ENCODE measurements around the gene INO80.
"Not testable (repeated sequence)": the region's sequence is repeated elsewhere in the genome, so short reads cannot be mapped to it uniquely, and the experiment has no call there.

Gene INO80

DNA sequence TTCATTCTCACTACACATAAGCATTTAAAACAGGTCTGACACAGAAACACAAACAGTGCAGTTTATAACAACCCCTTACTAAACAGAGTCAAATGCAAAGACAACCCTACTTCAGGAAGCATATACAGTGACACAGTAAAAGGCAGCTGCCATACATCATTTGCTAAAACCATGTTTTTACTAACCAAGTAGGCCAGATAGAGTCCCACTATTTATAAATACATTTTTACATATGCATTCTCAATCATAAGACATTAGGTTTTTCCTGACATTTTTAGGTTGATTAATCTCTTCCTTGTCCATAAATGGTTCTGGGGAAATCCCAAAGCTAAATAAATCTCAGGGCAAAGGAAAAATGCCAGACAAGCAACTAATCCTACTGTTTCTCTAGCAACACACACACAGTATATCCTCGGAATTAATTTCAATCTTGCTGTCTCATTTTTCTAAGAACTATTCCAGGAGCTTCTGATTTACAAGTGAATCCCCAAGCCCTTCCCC is 123.8 kb downstream of the INO80 start:
- DNase-seq = peak; percentile 81

DNA sequence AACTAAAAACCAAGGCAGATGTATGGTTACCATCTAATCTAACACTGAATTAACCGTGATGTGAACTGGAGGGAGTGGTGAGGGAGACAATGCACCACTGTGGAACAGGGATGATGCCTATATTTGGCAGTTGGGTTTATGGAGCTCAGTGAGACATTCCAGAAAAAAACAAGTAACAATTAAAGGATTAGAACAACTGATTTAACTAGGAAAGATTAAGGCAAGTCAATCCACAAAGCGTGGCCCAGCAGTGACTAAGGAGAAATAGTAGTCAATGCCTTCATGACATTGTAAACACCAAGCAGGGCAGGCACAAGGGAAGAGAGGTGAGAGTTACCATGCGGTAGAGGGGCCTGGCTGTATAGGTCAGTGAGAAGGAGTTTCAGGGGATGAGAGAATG is 124.7 kb downstream of the INO80 start:
- peak; percentile 49 for DNase-seq

DNA sequence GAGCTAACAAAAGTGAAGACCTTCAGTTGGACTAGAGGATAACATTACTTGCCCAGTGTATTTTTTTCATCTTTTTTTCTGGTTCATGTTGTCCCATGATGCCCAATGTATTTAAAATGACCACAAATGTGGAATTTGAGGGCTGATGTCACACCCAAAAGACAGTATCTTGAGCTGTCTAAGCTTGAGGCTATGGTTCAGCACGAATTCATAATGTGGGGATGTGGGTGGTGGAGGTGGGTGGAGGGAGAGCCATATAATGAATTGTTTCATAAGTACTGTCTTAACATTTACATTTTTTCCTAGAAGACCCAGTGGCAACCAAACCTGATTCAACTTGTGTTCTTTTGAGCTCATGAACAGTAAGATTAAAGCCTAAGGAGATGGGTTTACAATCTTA is 125.3 kb downstream of the INO80 start:
- no peak for DNase-seq

DNA sequence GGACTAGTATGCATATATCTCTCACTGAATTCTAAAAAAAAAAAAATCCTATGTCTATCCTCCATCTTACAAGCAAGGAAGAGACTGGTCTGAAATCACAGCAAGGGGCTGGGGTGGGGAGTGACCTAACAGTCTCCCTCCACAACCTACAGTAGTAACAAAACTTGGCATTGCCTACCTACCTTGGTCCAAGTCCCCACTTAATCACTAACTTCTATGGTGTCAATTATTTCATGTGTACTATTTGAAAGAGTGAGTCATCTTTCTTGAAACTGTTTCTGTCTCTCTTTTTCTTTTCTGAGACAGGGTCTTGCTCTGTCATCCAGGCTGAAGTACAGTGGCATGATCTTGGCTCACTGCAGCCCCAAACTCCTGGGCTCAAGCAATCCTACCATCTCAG is 126.0 kb downstream of the INO80 start:
- no peak for DNase-seq

DNA sequence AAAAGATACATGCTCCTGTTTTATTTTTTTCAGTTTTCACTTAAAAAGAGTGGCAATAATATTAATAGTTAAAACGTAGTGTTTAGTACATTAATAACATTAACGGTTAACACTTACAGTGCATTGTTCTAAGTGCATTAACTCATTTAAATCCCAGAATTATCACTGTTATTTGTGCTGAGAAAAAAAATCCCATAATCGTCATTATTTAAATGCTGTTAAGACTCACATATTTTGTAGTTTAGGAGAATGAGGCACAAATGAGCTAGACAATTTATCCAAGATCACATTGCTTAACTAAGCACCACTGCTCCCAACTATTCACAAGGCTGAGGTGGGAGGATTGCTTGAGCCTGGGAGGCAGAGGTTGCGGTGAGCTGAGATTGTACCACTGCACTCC is 127.9 kb downstream of the INO80 start:
- DNase-seq = no peak

DNA sequence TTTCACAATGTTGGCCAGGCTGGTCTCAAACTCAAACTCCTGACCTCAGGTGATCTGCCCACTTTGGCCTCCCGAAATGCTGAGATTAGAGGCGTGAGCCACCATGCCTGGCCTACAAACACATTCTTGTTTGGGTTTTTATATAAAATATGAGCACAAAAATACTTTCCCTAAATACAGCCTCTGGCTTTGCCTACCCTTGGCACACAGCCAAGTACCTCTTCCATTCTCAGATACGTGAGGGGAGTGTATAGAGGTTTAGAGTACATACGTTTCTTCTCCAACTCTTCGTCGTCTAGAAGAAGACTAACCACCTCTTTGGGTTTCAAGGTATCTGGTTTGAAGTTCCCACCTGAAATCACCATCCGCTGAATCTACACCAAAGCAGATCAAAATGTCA is 129.3 kb downstream of the INO80 start:
- DNase-seq = no peak

DNA sequence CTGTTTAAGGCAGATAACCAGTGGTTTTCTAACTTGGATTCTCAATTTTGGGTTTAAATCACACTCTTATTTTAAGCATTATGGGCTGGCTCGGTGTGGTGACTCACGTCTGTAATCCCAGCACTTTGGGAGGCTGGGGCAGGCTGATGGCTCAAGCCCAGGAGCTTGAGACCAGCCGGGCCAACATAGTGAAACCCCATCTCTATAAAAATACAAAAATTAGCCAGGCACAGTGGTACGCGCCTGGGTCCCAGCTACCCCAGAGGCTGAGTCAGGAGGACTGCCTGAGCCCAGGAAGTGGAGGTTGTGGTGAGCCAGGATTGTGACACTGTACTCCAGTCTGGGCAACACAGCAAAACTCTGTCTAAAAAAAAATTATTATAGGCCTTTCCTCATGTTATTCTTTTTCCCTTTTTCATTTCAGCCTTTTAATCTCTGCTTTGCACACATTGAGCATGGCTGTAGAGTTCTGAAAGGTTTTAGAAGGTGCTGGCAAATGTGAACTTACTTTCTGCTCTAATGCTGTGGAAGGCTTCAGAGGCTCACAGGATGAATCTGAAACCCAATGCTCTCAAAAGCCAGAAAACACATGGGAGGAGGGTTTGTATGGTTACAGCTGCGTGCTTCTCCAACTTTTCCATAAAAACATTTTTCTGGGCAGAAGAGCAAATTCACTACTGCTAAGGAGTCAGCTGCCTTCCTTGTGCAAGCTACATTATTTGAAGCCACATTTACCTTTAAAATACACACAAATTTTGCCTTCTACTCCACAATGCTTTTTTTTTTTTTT is 130.3 kb downstream of the INO80 start:
- DNase-seq = peak; percentile 74

DNA sequence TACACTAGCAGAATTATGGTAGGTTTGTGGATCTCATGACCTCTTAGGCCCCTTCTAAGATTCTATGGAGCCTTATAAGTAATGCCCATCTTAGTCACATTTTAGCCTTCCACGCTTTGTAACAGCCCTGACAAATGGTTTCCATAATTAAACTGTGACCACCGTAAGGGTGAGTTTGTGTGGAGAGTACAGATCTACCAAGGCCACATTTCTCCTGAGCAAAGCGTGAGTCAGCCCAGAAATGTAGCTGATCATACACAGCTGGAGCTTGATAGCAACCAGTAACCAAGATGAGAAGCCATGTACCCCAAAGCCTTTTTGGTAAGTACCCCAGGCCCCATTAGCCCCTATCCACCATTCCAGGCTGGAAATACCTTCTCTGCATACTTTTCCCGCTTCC is 131.1 kb downstream of the INO80 start:
- peak; percentile 96 for DNase-seq

DNA sequence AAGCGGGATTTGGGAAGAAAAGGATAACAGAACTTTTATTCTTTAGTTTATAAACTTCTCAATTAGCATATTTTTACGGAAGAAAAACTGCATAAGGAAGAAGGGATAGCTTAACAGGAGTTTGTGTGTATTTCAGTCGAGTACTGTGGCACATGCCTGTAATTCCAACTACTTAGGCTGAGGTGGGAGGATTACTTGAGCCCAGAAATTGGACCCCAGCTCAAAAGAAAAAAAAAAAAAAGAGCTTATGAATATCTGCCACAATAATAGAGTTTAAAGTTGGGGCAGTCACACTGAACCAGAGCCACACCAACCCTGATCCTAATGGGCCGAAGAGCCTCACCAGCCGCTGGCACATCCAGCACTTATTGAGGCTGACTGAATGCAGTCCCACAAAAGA is 131.7 kb downstream of the INO80 start:
- DNase-seq = no peak

DNA sequence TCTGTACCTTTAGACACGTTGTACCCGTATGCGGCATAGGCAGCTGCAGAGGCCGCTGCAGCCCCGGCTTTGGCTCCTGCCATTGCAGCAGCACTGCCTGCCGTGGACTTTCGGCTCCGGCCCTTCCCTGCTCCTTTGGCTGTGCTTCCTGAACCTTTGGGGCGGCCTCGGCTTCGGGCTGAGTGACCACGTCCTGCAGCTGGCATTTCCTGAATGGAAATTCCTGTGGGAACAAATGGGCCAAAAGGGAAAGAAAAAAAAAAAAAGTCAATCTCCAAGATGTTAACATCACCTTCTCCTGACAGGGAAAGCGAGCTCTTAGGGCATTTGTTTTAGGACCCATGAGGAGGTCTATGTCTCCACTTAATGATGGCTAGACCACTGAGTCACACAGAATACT is 133.2 kb downstream of the INO80 start:
- DNase-seq = peak; percentile 94

DNA sequence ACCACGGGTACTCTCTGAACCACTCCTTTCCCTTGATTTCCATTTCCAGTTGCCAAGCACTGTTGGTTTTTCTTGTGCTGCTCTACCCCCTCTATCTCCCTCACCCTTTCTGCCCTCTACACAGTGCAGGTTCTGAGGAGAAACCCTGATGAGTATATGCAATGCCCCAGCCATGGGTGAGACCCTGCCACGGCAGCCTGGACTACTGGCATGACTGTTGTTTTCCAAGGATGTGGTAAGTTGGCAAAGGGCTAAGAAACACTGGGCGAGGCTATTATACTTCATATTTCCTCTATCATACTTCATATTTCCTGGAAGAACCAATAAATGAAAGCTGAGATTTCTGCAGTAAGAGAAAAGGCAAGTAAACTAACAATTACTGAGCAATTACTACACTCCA is 134.9 kb downstream of the INO80 start:
- DNase-seq = no peak

DNA sequence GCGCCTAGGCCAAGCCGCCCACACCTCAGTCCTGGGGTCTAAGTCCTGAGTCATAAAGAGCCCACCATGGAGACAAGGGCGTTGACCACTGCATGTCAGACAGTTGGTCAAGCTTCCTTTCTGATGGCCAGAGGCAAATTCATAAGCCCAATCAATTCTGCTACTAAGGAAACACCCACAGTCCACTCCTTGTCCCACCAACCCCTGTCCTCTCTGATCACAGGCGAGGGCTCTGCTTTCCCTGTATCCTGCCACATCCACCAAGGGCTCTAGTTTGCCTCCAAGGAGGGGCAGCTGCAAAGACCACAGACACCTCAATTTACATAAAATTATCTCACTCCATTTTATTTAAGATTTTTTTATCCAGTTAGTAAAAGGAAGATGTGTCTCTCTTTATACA is 137.5 kb downstream of the INO80 start:
- no peak for DNase-seq

DNA sequence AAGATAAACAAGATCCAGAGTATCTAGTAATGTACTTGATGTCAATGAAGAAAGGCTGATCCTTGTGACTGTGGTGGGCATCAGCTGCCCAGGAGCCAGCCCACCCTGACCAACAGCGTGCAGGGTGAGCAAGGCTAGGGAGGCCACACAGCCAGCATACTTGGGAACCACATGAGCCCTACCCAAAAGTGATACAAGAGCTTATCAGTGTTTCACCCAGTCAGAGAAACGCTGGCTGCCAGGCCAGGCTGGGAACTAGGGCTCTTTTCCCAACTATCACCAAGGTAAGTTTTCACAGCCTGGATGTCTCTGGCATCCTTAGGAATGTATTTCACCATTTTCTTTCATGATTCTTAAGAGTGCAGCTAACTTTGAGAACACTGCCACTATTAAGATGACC is 137.9 kb downstream of the INO80 start:
- DNase-seq = no peak

DNA sequence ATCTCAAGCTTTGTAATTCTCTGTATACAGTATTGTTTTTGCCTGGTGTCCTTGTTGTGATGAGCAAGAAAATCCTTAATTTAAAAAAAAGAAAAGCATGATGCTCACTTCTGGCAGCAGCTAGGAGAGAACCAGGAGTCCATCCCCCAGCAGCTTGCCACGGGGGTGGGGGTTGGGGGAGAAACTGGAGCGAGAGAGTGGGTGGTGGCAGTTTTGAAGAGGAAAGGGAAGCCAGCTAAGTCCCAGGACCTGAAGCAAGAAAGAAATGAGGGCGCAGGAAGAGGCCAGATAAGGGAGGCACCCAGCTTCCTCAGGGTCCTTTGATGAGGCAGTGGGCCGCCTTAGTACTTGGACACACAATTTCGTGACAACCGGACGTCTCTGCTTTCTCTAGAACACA is 139.3 kb downstream of the INO80 start:
- DNase-seq = no peak

DNA sequence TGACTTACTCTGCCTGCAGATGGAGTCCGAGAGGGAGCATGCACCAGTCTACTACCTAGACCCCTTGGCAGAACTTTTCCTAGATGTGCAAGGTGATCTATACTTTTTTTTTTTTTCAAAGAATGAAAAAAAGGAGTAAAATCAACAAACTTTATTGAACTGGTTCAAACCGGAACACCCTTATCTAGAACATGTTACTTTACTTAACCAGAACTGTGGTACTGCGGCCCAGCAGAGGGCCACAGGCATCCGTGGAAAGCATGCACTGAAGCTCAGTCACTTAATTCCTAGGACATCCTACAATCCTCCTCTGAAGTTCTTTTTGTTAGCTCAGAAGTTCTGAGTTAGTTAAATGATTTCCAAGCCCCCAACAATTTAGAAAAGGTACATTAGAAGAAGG is 141.2 kb downstream of the INO80 start:
- no peak for DNase-seq

DNA sequence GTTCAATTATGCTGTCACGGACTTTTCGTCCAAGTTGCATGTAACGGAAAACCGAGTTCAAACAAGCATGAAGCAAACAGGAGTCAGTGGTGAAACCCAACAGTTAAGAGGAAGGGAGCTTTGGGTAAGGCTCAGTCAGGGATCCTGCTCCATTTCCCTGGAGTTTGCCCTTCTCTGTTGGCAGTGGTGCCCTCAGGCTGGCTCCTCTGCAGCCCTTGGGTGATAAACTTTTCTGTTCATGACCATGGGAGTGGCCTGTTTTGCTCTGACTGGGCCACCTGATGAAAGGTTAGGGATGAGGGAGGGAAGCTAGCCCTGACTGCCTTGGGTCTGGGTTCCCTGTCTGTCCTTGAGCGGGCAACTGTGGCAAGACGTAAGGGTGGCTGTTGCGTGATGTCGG is 146.7 kb downstream of the INO80 start:
- DNase-seq = no peak

DNA sequence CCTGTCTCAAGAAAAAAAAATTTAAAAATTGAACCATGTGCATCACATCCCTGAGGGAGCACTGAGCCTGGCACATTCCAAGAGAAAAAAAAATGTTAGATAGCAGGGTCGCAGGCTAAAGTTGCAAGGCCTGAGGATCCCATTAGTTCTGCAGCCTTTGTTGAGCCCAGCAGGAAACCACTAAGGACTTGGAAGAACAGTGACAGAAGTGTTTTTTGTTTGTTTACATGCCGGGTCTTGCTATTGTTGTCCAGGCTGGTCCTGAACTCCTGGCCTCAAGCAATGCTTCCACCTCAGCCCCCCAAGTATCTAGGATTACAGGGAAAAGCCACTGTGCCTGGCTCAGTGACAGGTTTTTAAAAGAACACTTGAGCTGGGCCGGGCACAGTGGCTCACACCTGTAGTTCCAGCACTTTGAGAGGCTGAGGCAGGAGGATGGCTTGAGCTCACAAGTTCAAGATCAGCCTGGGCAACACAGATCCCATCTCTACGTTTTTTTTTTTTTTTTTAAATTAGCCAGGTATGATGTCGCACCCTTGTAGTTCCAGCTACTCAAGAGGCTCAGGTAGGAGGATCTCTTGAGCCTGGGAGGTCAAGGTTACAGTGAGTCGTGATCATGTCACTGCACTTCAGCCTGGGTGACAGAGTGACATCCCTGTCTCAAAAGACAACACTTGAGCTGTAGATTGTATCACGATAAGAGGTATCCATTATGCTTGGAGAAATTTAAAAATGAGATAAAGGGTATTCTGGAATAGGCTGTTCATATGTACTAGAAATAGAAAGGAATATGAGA is 147.6 kb downstream of the INO80 start:
- DNase-seq = no peak

DNA sequence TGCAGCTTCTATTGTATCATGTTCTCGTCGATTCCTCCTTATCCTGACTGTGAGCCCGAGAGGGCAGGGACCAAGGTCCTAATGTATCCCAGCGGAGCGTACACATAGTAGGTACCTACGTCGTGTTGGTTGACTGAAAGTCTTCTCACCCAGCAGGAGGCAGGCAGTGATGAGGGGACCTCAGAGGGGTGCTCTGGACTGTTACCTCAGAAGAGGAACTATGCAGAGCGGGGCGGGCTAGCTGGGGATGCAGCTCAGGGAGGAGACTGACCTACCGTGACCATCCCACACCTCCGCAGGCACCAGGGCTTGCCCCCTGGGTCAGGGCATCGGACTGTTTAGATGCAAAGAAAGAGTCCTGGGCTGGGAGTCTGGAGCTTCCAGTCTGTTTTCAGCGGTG is 151.4 kb downstream of the INO80 start:
- DNase-seq = no peak

DNA sequence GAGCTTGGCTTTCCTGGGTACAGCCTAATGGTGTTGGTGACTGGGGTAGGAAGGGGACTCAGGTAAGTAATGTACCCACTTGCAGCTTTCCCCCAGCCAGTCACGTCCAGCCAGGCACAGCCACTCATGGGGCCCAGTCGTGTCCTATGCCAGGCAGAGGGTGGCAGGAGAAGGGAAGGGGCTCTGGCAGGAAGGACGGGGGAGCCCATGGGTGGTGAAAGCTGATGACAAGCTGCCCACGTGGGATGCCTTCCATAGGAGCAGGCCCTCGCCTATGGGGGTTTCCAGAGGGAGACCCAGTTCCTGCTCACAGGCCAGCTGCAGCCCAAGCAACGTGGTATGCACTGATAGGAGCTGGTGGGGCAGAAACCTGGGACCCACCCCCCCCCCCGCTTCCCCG is 152.1 kb downstream of the INO80 start:
- DNase-seq = no peak

DNA sequence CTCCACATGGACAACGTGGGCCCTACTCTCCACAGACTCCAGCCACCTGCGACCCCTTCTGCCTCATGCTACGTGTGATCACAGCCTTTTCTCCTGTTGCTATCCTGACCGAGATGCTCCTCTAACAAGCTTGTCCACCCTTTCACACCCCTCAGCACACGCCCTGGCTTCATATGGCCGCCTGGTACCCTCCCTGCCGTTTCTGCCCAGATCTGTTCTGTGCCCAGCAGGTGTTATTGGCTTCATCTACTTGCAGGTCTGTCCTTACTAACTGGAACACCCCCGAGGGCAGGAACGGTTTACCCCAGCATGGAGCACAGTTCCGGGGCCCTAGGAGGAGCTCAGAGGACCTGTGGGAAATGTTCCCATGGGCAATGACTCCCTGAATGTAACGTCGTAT is 152.9 kb downstream of the INO80 start:
- DNase-seq = no peak

DNA sequence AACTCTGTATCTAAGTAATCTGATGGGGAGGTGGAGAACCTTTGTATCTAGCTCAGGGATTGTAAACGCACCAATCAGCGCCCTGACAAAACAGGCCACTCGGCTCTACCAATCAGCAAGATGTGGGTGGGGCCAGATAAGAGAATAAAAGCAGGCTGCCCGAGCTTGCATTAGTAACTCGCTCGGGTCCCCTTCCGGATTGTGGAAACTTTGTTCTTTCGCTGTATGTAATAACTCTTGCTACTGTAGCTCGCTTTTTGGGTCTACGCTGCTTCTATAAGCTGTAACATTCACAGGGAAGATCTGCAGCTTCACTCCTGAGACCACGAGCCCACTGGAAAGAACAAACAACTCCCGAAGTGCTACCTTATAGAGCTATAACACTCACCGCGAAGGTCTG is 153.8 kb downstream of the INO80 start:
- DNase-seq = not testable (repeated sequence)

DNA sequence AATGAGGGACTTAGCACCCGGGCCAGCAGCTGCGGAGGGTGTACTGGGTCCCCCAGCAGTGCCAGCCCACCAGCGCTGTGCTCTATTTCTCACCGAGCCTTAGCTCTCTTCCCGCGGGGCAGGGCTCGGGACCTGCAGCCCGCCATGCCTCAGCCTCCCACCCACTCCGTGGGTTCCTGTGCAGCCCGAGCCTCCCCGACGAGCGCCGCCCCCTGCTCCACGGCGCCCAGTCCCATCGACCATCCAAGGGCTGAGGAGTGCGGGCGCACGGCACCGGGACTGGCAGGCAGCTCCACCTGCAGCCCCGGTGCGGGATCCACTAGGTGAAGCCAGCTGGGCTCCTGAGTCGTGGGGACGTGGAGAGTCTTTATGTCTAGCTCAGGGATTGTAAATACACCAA is 154.3 kb downstream of the INO80 start:
- DNase-seq = not testable (repeated sequence)

DNA sequence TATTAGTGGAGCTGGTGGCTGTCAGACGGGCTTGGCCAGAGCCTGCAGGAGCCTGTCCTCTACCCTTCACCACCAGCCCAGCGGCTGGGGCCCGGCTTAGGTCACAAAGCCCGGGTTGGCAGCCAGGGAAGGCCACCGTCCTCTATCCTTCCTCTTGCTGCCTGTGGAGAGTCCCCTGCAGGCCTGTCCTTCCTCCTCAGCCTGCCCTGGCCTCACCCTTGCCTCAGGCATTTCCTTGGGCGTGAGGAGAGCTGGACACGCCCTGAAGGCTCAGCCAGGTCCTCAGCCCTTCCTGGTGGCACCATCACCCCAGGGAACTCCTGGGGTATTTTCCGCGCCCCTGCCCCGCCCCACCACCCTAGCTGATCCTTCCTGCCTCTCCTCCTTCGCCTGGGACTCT is 155.2 kb downstream of the INO80 start:
- no peak for DNase-seq

DNA sequence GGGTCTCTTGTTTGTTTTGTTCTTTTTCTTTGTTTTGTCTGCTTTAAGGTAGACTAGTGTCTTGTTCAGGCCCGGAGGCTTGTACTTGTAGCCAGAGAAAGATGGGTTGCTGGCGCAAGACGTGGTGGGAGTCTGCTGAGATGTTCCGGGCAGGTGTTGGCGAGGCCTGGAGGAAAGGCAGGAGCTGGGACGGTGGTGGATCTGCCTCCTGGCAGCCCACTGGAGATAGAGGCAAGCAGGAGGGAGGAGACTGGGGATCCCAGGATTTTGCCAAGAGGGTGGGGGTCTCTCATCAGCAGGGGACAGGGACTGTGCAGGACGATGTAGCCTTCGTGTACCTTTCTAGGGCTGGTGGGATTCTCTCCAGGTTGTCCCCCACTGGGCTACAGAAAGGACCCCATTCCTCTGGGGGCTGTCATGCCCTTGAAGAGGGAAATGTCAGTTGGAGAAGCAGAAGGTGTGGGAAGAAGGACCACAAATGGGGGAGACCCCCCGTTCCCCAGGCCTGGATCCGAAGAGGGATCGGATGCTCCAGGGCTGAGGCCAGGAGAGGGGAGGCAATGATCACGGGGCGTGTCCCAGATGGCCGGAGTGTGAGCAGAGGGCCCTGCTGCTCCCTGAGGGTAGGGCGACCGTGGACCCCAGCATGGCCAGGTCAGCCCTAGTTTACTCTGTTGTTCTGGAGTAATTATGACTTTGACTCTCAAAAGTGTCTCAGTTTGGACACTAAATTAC is 155.8 kb downstream of the INO80 start:
- no peak for DNase-seq

Measured in HCEC 1CT (cell line).